Esophagus (tissue), 2 donors: ENCODE data around the gene CDCP1. TPM values are rescaled to one million over a fixed set of nuclear protein-coding genes. Genes with fewer than 3 reads are reported as not detected.

Source experiments
- H3K27ac ChIP-seq, 2 donors: one replicate each; pipeline ENCODE4 v1.5.1; 2013; ENCODE audit warnings: low read depth in 2 of 2, mild to moderate bottlenecking in 2 of 2, inconsistent platforms in 1 of 2, low read length in 1 of 2, moderate library complexity in 1 of 2
- H3K27me3 ChIP-seq, 2 donors: one replicate each; pipeline ENCODE4 v1.6.1; 2013; ENCODE audit warnings: low read length in 2 of 2, control low read depth in 1 of 2, mild to moderate bottlenecking in 1 of 2; ENCODE audit not compliant: insufficient read depth in 2 of 2, control insufficient read depth in 1 of 2
- H3K36me3 ChIP-seq, 2 donors: one replicate each; pipeline ENCODE4 v1.6.1; 2013; ENCODE audit warnings: low read length in 1 of 2; ENCODE audit not compliant: control insufficient read depth in 2 of 2, insufficient read depth in 2 of 2
- H3K4me1 ChIP-seq, 2 donors: one replicate each; pipeline ENCODE4 v1.6.1; 2013; ENCODE audit warnings: low read length in 1 of 2; ENCODE audit not compliant: control insufficient read depth in 2 of 2, insufficient read depth in 2 of 2
- H3K4me3 ChIP-seq, 2 donors: one replicate each; pipeline ENCODE4 v1.5.1; 2013; ENCODE audit warnings: low read length in 2 of 2, mild to moderate bottlenecking in 2 of 2, low read depth in 1 of 2, moderate library complexity in 1 of 2
- H3K9me3 ChIP-seq, 2 donors: one replicate each; pipeline ENCODE4 v1.6.1; 2013; ENCODE audit warnings: mild to moderate bottlenecking in 2 of 2, low read depth in 1 of 2, low read length in 1 of 2, moderate library complexity in 1 of 2; ENCODE audit not compliant: control insufficient read depth in 2 of 2, insufficient read depth in 1 of 2
- WGBS, 2 donors: extraction: QIAGEN DNeasy Blood & Tissue Kit; methylation state at CpG; one replicate each; pipeline ENCODE4 v1.1.7; 2013; 5-methylcytosine and 5-hydroxymethylcytosine counted together
- polyA plus RNA-seq, 2 donors: library from polyadenylated mRNA; stranded (reverse); fragments of 200-250 nt; gene quantifications; one replicate each; pipeline ENCODE4 v1.2.3, GENCODE V29; 2013
- donor health status: healthy with polysubstance abuse.
- donor health status: Bipolar disorder and iron deficiency.

The CDCP1 gene
- polyA plus RNA-seq, 2 donors = 21.0 to 24.3 TPM

DNA sequence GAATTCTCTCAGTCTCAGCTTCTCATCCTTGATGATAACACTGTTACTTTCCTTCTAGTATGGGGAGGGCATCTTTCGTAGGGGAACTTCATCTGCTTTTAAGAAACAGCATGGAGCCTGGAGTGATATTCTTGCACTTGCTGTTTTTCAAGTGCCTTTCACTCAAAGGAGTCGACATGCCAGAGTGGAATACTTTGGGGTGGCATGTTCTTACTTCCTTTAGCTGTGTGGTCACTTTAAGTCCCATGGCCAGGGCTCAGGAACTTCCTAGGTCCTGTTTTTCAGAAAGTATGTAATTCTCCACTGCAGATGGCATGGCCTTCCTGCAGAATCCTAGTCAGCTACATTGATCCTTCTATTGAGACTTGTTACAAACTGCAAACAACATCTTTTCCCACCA is 28.1 kb upstream of the CDCP1 start:
- H3K9me3 ChIP-seq = no peaks in the 10 kb centered on the region
- no peak overlapping the region for H3K4me3 ChIP-seq
- H3K36me3 ChIP-seq = no peaks in the 10 kb centered on the region
- no peak overlapping the region for H3K27ac ChIP-seq
- no peaks in the 10 kb centered on the region for H3K27me3 ChIP-seq
- 60 to 67% methylated on average over 2 of the region's 2 CpGs for WGBS, 2 donors
- peaks cover 4 to 13% of the 10 kb centered on the region in 2 donors for H3K4me1 ChIP-seq

DNA sequence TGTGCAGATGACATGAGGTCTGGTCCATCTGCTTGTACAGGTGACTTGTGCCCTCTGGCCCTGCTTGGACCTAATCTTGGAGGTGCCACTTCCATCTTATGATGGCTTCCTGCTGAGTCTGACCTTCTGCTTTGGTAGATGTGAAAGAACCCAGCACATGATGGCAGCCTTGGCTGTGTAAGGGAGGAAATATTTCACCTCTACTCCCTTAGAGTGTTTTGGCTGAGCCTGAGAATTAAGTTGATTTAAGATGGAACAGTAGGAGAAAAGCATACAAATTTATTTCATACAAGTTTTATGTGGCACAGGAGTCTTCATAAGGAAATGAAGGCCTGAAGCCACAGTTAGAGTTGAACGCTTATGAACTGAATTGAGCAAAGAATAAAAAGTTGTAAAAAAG is 27.6 kb upstream of the CDCP1 start:
- WGBS, 2 donors = 93 to 98% methylated on average over 1 of the region's 1 CpG
- Histone ChIP-seq H3K36me3 (no peaks in the 10 kb centered on the region), H3K9me3 (no peaks in the 10 kb centered on the region)

DNA sequence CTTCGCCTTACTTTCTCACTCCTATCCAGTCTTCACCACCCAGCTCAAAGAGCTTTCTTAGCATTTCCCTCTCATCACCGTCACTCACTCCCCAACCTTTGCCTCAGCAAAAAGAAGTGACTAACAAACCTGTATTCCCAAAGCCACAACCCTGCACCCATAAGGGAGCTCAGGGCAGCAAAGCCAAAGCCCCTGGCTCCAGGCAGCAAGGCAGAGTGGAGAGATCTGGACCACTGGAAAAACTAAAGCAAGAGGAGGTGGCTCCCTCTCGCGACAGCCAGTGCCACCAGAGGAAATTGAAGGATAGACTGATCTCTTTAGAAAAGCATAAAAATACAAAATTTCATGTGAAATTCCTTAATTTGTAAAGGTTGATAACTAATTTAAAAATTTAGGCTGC is 25.1 kb upstream of the CDCP1 start:
- WGBS, 2 donors = 72 to 86% methylated on average over 4 of the region's 4 CpGs
- no peak overlapping the region for H3K27ac ChIP-seq
- no peaks in the 10 kb centered on the region for H3K36me3 ChIP-seq

More for the DNA sequence above, 27.6 kb upstream of the CDCP1 start:
- Histone ChIP-seq H3K27me3 (no peaks in the 10 kb centered on the region), H3K27ac (no peak overlapping the region), H3K4me1 (peaks cover under 1 to 9% of the 10 kb centered on the region in 2 donors), H3K4me3 (no peak overlapping the region)

DNA sequence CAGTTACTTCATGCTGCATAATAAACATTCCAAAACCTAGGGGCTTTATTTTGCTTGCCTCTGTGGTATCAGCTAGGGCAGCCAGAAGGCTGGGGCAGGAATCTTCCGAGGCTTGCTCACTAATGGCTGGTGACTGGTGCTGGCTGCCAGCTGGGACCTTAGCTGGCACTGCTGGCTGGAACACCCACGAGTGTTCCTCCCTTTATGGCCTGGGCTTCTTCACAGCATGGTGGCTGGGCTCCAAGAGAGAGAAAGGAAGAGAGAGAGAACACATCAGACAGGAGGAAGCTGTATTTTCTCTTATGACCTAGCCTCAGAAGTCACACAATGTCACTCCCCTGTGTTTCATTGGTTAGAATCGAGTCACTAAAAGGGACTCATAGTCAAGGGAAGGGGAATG is 23.9 kb upstream of the CDCP1 start:
- 45 to 53% methylated on average over 3 of the region's 3 CpGs for WGBS, 2 donors
- Histone ChIP-seq H3K4me1 (peaks cover 0 to 10% of the 10 kb centered on the region in 2 donors), H3K9me3 (no peaks in the 10 kb centered on the region), H3K27me3 (no peaks in the 10 kb centered on the region), H3K27ac (peak overlapping the region; percentile 24 to 65), H3K36me3 (no peaks in the 10 kb centered on the region), H3K4me3 (no peak overlapping the region)

More for the DNA sequence above, 25.1 kb upstream of the CDCP1 start:
- Histone ChIP-seq H3K9me3 (no peaks in the 10 kb centered on the region), H3K4me1 (peaks cover 0 to 10% of the 10 kb centered on the region in 2 donors), H3K4me3 (no peak overlapping the region), H3K27me3 (no peaks in the 10 kb centered on the region)

DNA sequence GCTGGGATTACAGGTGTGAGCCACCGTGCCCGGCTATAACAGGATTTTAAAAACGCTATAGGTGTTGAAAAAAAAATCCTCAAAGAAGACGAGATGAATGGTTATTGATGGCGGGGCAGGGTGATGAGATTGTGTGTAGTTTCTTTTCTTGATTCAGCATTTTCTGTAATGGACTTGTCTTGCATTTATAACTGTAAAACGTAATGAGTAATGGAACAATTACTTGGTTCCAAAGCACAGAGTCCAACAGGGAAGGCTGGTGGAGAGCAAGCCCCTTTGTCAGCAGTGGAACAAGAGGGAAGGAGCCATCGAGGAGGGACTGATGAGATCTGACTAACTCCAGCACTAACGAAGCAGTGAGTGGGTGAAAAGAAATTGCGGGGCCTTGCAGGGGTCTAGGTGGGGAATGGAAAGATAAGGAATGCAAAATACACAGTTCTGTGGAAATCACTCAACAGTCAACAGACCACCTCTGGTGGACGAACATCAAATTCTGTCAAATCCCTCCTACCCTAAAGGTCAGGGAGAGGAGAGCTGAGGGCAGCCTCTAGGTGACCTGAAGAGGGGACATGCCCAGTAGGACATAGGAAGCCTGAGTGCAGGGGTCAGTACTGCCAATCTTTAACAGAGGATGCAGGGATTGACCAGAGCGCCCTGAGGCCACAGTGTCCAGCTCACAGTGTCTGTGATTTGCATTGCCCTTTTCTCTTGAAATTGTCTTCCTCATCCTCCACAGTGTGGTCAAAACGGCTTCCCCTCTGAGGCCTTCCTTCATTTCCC is 23.1 kb upstream of the CDCP1 start:
- no peaks in the 10 kb centered on the region for H3K36me3 ChIP-seq
- H3K9me3 ChIP-seq = no peaks in the 10 kb centered on the region
- H3K27me3 ChIP-seq = no peaks in the 10 kb centered on the region
- peaks cover 0 to 10% of the 10 kb centered on the region in 2 donors for H3K4me1 ChIP-seq
- H3K27ac ChIP-seq = peak overlapping the region in 1 of 2 donors; percentile 65
- WGBS, 2 donors = 93 to 96% methylated on average over 12 of the region's 12 CpGs
- H3K4me3 ChIP-seq = no peak overlapping the region

DNA sequence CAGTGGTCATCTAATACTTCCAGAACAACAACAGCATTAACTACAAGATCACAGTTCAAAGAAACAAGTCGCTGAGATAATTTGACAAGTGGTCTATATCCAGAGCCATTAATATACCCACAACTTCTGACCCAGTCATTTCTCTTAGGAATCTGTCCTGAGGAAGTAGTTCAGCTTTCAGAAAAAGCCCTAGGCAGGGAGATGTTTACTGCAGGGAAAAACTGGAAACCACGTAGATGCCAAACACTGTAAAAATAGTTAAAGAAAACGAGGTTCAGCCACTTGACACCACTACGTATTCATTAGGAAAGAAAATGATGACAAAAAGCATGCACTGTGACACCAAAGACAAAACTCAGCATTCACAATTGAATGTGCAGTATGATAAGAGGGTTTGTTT is 22.3 kb upstream of the CDCP1 start:
- no peak overlapping the region for H3K27ac ChIP-seq
- H3K9me3 ChIP-seq = no peaks in the 10 kb centered on the region
- H3K27me3 ChIP-seq = no peaks in the 10 kb centered on the region
- peaks cover 0 to 10% of the 10 kb centered on the region in 2 donors for H3K4me1 ChIP-seq
- WGBS, 2 donors = 73 to 77% methylated on average over 4 of the region's 4 CpGs
- no peaks in the 10 kb centered on the region for H3K36me3 ChIP-seq
- H3K4me3 ChIP-seq = no peak overlapping the region

DNA sequence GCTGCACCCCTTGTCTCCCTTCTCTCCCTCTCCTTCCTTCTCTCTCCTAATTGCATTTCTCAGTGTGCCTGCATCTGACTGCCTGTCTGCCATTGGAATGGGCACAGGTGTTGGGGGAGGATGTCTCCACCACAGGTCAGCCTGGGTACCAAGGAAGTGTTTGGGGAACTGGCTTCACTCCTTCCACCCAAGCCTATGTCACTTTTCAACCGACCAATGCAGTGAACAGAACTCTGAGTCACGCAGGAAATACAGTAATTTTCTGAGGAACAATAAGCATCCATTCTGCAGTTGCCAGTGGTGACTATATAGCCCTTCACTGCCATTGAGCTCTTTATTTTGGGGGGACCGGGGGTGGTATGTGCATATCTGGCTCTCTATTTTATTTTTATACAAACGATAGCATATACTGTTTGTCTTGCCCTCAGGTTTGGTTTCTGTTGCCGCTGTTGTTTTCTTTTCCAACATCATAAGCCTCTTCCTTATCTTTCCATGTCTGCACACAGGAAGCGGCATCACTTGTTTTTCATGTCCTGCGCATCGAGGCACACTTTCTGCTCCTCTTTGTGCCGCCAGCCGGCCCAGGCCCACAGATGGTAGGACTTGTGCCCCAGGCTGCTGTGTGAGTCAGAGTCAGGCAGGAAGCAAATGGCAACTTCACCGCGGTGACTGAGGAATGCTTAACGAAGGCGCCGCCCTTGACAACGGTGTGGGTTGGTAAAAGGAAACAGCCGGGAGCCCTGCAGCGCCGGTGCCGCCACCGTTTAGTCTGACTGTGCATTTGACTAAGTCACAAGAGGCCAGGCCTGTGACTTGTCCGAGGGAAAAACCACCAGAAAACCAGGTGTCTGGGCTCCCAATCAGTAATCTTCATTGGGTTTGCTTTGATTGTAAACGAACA is 21.1 kb upstream of the CDCP1 start:
- Histone ChIP-seq H3K4me1 (peaks cover 0 to 10% of the 10 kb centered on the region in 2 donors), H3K9me3 (no peaks in the 10 kb centered on the region), H3K27me3 (no peaks in the 10 kb centered on the region), H3K27ac (peak overlapping the region; percentile 77 to 78), H3K36me3 (no peaks in the 10 kb centered on the region), H3K4me3 (no peak overlapping the region)
- WGBS, 2 donors = 15 to 19% methylated on average over 23 of the region's 23 CpGs

DNA sequence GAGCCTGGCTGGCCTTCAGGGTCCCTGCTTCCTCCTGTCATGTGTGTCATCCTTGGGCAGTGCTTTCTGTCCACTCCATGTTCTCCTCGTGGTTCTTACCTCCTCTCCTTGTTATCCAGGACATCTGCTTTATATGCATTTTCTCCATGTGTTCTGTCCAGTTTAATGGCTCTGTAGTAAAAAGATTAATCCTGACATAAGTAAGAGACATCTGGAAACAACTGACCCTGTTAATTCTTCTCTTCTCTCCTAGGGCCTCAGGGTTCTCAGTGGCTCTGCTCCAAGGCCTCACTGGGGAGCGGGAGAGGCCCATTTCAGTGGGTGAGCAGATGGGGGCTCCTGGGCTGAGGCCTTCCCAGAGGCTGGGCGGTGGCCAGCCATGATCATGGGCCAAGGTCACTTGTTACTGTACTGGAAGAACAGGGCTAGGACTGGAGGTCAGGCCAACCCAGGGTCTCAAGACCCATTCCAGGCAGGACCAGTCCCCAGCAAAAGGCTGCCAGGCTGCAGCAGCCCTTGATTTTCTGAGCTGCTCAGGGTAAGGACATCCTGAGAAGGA is 20.2 kb upstream of the CDCP1 start:
- no peaks in the 10 kb centered on the region for H3K27me3 ChIP-seq
- 80 to 86% methylated on average over 3 of the region's 3 CpGs for WGBS, 2 donors
- H3K4me3 ChIP-seq = no peak overlapping the region
- no peaks in the 10 kb centered on the region for H3K9me3 ChIP-seq
- peaks cover 0 to 10% of the 10 kb centered on the region in 2 donors for H3K4me1 ChIP-seq
- no peaks in the 10 kb centered on the region for H3K36me3 ChIP-seq
- H3K27ac ChIP-seq = peak overlapping the region in 1 of 2 donors; percentile 78

DNA sequence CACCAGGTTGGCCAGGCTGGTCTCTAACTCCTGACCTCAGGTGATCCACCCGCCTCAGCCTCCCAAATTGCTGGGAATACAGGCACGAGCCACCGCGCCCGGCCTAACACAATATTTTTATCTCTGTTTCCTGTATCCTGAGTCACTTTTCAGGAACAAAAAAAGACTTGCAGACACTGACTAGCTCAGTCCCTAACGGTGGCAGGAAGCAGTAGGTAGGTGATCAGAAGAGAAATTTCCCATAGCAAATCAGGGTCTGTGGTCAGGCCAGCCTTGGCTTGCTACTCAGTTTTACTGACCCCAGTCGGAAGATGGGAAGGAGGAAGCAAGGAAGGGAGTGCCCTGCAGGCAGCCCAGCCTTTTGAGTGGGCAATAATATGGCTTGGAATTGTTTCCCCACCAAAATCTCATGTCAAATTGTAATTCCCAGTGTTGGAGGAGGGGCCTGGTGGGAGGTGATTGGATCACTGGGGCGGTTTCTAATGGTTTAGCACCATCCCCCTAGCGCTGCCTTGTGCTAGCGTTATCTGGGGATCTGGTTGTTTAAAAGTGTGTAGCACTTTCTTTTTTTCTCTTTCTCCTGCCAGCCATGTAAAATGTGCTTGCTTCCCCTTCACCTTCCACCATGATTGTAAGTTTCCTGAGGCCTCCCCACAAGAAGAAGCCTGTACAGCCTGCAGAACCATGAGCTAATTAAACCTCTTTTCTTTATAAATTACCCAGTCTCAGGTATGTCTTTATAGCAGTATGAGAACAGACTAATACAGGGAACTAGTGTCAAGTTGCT is 19.5 kb upstream of the CDCP1 start:
- Histone ChIP-seq H3K36me3 (no peaks in the 10 kb centered on the region), H3K4me1 (peaks cover 0 to 10% of the 10 kb centered on the region in 2 donors), H3K9me3 (no peaks in the 10 kb centered on the region), H3K4me3 (no peak overlapping the region), H3K27ac (no peak overlapping the region), H3K27me3 (no peaks in the 10 kb centered on the region)
- WGBS, 2 donors = 78 to 84% methylated on average over 10 of the region's 10 CpGs
